Measurements from ENCODE around the gene PTGES3L.

- TF ChIP-seq CTCF (conservative IDR thresholded peaks at IDR 0.05 in 1 of 2, IDR thresholded peaks at IDR 0.05 in 1 of 2; ENCODE audit: low read depth in 1 of 2, low read length in 2 of 2), result no peak
- no peak for TF ChIP-seq EZH2 (IDR thresholded peaks at IDR 0.05; ENCODE audit: low read length, missing control alignments)
Measured at GRCh38 chr17:42967925-42968324, 12.0 kb downstream of the PTGES3L start.
